ENCODE measurements around the gene WNK1. TPM values are rescaled to one million over a fixed set of nuclear protein-coding genes. Genes with fewer than 3 reads are reported as not detected.

WNK1 gene
- total RNA-seq, 2 experiments from 2014 or later: 162 to 170 TPM

- Mint-ChIP-seq H3K27ac (peak overlapping the region; percentile 91), H3K4me1 (peaks cover 48% of the 10 kb centered on the region), H3K36me3 (ENCODE audit: low read depth) (peaks cover 28% of the 10 kb centered on the region), H3K9me3 (no peaks in the 10 kb centered on the region), H3K27me3 (no peaks in the 10 kb centered on the region), H3K4me3 (peak overlapping the region; percentile 98)
- CTCF ChIA-PET: interaction anchor here (0.9 to 1.5 kb wide), 2 partner anchors 31 to 378 kb away, joined by 3 to 7 read pairs; no protein-coding TSS in a partner anchor
- POLR2A ChIA-PET: no interaction called here
- DNase-seq: no peak
Observed at GRCh38 chr12:948238-948637, 195.9 kb downstream of the WNK1 start.

- H3K27me3 Mint-ChIP-seq: no peaks in the 10 kb centered on the region
- ChIA-PET POLR2A (interaction anchor here (0.6 to 1.3 kb wide), 5 partner anchors 32 to 639 kb away, joined by 3 to 6 read pairs (median 5); no protein-coding TSS in a partner anchor), CTCF (interaction anchor here (0.6 to 1.8 kb wide), 38 partner anchors 9 to 802 kb away, joined by 3 to 13 read pairs (median 4); partner anchors contain the start of gene ERC1)
- H3K4me1 Mint-ChIP-seq: peaks cover 36% of the 10 kb centered on the region
- H3K36me3 Mint-ChIP-seq (ENCODE audit: low read depth): peaks cover 21% of the 10 kb centered on the region
- peak within 1 kb of the TSS; percentile 98 for H3K4me3 Mint-ChIP-seq
- H3K27ac Mint-ChIP-seq: peak within 1 kb of the TSS; percentile 91
- DNase-seq: peak; percentile 97
- H3K9me3 Mint-ChIP-seq: no peaks in the 10 kb centered on the region
Observed at GRCh38 chr12:949453-950191, 197.2 kb downstream of the WNK1 start, which contains the start of gene RAD52. Gene RAD52 (minus strand): TSS chr12:949694. CDS start chr12:933058, 16,636 bp downstream.

- POLR2A ChIA-PET: no interaction called here
- Mint-ChIP-seq H3K9me3 (no peaks in the 10 kb centered on the region), H3K4me3 (no peak overlapping the region), H3K27ac (no peak overlapping the region), H3K4me1 (peaks cover 28% of the 10 kb centered on the region), H3K27me3 (no peaks in the 10 kb centered on the region), H3K36me3 (ENCODE audit: low read depth) (peaks cover 14% of the 10 kb centered on the region)
- DNase-seq: no peak
- CTCF ChIA-PET: interaction anchor here (0.9 to 1.7 kb wide), 4 partner anchors 42 to 498 kb away, joined by 3 to 4 read pairs (median 4); no protein-coding TSS in a partner anchor
Observed at GRCh38 chr12:951176-951575, 198.8 kb downstream of the WNK1 start.

- H3K27me3 Mint-ChIP-seq: no peaks in the 10 kb centered on the region
- peaks cover 4% of the 10 kb centered on the region for H3K36me3 Mint-ChIP-seq (ENCODE audit: low read depth)
- no peak for DNase-seq
- CTCF ChIA-PET: interaction anchor here (0.6 to 2.4 kb wide), 2 partner anchors 332 to 501 kb away, joined by 3 to 7 read pairs; no protein-coding TSS in a partner anchor
- H3K4me1 Mint-ChIP-seq: peaks cover 8% of the 10 kb centered on the region
- H3K9me3 Mint-ChIP-seq: no peaks in the 10 kb centered on the region
- no peak overlapping the region for H3K4me3 Mint-ChIP-seq
- POLR2A ChIA-PET: no interaction called here
- no peak overlapping the region for H3K27ac Mint-ChIP-seq
Observed at GRCh38 chr12:953776-954175, 201.4 kb downstream of the WNK1 start.

GRCh38 chr12:954741-955140 lies 202.4 kb downstream of the WNK1 start:
- Mint-ChIP-seq H3K4me3 (no peak overlapping the region), H3K4me1 (peaks cover 3% of the 10 kb centered on the region), H3K9me3 (no peaks in the 10 kb centered on the region), H3K36me3 (ENCODE audit: low read depth) (no peaks in the 10 kb centered on the region), H3K27me3 (no peaks in the 10 kb centered on the region), H3K27ac (no peak overlapping the region)
- DNase-seq: no peak
- ChIA-PET CTCF (interaction anchor here (2.4 kb wide), 1 partner anchor 502 kb away, joined by 7 read pairs; no protein-coding TSS in a partner anchor), POLR2A (no interaction called here)

- H3K4me1 Mint-ChIP-seq: peaks cover 3% of the 10 kb centered on the region
- CTCF ChIA-PET: interaction anchor here (1.1 kb wide), 1 partner anchor 409 kb away, joined by 3 read pairs; no protein-coding TSS in a partner anchor
- H3K4me3 Mint-ChIP-seq: no peak overlapping the region
- no peak overlapping the region for H3K27ac Mint-ChIP-seq
- no peaks in the 10 kb centered on the region for H3K27me3 Mint-ChIP-seq
- POLR2A ChIA-PET: no interaction called here
- H3K36me3 Mint-ChIP-seq (ENCODE audit: low read depth): no peaks in the 10 kb centered on the region
- DNase-seq: no peak
- no peaks in the 10 kb centered on the region for H3K9me3 Mint-ChIP-seq
Observed at GRCh38 chr12:955939-956338, 203.6 kb downstream of the WNK1 start.

- DNase-seq: no peak
- POLR2A ChIA-PET: no interaction called here
- CTCF ChIA-PET: no interaction called here
- H3K9me3 Mint-ChIP-seq: no peaks in the 10 kb centered on the region
- H3K27ac Mint-ChIP-seq: no peak overlapping the region
- no peaks in the 10 kb centered on the region for H3K27me3 Mint-ChIP-seq
- H3K4me1 Mint-ChIP-seq: peaks cover 2% of the 10 kb centered on the region
- H3K36me3 Mint-ChIP-seq (ENCODE audit: low read depth): no peaks in the 10 kb centered on the region
- H3K4me3 Mint-ChIP-seq: no peak overlapping the region
Observed at GRCh38 chr12:958588-959123, 206.3 kb downstream of the WNK1 start.

Other genes starting within 250 kb of the WNK1 start
- gene NINJ2, start 89.1 kb upstream of the WNK1 start, total RNA-seq: 1 to 10 TPM; 6.7 to 7.4 TPM
- 10 to 100 TPM; 18.5 to 19.4 TPM for gene RAD52, start 197.1 kb downstream of the WNK1 start, total RNA-seq
- 10 to 100 TPM; 38.7 to 43.4 TPM for gene ERC1, start 238.6 kb downstream of the WNK1 start, total RNA-seq

Data from activated CD4-positive, alpha-beta T cell treated with anti-CD3 and anti-CD28 coated beads, Interleukin-2, amount 10 ng/mL, durations not matched to agents 7 days and 5 days (primary cell).